ENCODE results near the gene PTPRG. TPM values are rescaled to one million over a fixed set of nuclear protein-coding genes. Genes with fewer than 3 reads are reported as not detected.

PTPRG gene
- total and polyA plus RNA-seq, 3 experiments from 2014 or later, result not detected

DNA sequence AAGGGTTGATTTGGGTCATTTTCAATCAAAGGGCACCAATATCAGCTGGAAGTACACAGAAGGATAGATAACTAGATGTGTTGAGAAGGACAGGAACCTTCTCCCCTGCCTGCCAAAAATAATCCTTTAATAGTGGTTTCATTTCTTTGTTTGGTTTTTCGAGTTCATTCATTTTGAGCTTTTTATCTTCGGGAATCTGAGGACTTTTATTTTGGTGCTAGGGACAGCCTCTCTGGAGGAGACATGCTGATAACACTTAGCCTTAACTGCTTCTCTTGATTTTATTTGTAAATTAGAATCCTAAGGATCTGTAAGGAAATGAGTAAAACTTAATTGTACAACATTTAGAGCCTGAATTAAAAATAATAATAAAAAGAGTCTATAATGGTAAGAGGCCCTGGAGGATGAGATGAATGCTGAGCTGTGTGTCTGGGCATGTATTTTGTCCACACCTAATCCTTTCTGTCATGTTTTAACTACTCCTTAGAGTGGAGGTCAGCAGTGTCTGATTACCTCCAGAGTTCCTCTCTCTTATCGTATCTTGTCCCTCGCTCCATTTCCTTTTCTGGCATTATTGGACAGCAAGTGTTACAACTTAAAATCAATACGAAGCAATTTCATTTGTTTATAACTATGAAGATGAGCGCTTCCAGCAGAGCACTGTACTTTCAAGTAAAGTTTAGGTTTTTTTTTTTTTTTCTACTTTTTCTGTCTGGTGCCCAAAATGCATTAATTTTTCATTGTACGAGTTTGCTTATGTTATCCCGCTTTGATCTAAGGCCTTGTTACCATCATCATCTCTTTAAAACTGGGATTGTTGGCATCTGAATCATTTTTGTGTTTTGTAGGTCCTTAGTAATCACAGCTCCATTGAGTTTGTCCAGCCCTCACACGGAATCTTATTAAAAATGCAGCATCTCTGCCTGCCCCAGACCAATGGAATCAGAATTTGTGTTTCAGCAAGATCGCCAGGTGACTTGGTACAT lies 22.8 kb downstream of the PTPRG start:
- ChIA-PET CTCF (no interaction called here), POLR2A (no interaction called here)
- no peak for DNase-seq

DNA sequence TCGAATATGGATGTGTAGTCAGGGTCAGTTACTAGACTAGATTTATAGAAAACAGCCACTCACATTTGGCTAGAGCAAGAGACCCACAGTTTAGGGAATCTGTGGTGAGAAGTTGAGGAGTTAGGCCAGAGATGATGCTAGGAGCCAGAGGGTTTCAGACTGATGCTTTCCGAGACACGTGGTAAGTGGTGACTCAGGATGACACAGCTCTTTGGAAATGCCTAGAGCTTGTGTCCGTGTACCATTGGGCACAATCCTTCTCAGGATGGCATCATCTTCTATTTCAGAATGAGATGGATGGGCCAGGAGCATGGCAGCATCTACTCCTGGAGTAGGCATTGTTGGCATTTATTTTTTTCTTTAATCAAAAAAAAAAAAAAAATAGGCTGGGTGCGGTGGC lies 28.5 kb downstream of the PTPRG start:
- H3K9me3 ChIP-seq (ENCODE audit: low read length), result no peaks in the 10 kb centered on the region
- H3K27ac Mint-ChIP-seq, result no peak overlapping the region
- no peak overlapping the region for H3K4me3 ChIP-seq (ENCODE audit: low read length)
- H3K4me1 ChIP-seq (ENCODE audit: insufficient read depth, low read length), result no peaks in the 10 kb centered on the region
- H3K27me3 ChIP-seq (ENCODE audit: insufficient read depth, low read length, poor library complexity, severe bottlenecking), result no peaks in the 10 kb centered on the region
- peaks cover 0 to 3% of the 10 kb centered on the region in 2 donors for H3K27me3 Mint-ChIP-seq
- H3K4me1 Mint-ChIP-seq, result no peaks in the 10 kb centered on the region
- no peak overlapping the region for H3K27ac ChIP-seq (ENCODE audit: low read depth, low read length)
- no peak overlapping the region for H3K4me3 Mint-ChIP-seq
- POLR2A ChIA-PET, result no interaction called here
- CTCF ChIA-PET, result no interaction called here
- no peaks in the 10 kb centered on the region for H3K36me3 Mint-ChIP-seq
- H3K9me3 Mint-ChIP-seq, result peaks cover 0 to 3% (median 2%) of the 10 kb centered on the region in 5 donors
- DNase-seq, result no peak
- no peaks in the 10 kb centered on the region for H3K36me3 ChIP-seq (ENCODE audit: insufficient read depth, low read length)

More for the DNA sequence above, 22.8 kb downstream of the PTPRG start:
- Histone ChIP-seq H3K27me3 (ENCODE audit: insufficient read depth, low read length, poor library complexity, severe bottlenecking) (no peaks in the 10 kb centered on the region), H3K4me3 (ENCODE audit: low read length) (no peak overlapping the region), H3K36me3 (ENCODE audit: insufficient read depth, low read length) (no peaks in the 10 kb centered on the region), H3K27ac (ENCODE audit: low read depth, low read length) (no peak overlapping the region), H3K9me3 (ENCODE audit: low read length) (no peaks in the 10 kb centered on the region), H3K4me1 (ENCODE audit: insufficient read depth, low read length) (no peaks in the 10 kb centered on the region)
- Mint-ChIP-seq H3K4me1 (no peaks in the 10 kb centered on the region), H3K9me3 (peaks cover 0 to 5% (median 0%) of the 10 kb centered on the region in 5 donors), H3K4me3 (no peak overlapping the region), H3K36me3 (no peaks in the 10 kb centered on the region), H3K27me3 (no peaks in the 10 kb centered on the region), H3K27ac (no peak overlapping the region)

DNA sequence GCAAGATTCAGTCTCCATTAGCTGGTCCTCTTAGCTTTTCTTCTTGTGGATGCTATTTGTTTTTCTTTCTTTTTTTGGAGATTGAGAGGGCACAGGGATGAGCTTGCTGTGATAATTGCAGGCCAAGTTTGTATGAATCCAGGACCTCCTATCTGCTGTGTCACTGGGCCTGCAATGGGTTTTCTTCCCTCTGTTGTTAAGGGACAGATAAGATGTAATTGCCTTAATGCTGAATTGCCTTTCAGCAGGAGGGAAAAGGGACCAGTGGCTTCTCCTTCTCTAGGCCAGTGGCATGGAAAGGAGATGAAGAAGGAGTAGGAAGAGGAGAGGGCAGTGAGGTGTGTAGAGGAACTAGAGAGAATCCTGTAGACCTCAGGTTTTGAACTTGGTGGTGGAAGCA lies 29.9 kb downstream of the PTPRG start:
- ChIA-PET CTCF (no interaction called here), POLR2A (no interaction called here)
- no peak overlapping the region for H3K27ac ChIP-seq (ENCODE audit: low read depth, low read length)
- H3K4me3 ChIP-seq (ENCODE audit: low read length), result no peak overlapping the region
- H3K9me3 Mint-ChIP-seq, result peaks cover 0 to 3% (median 2%) of the 10 kb centered on the region in 5 donors
- H3K27me3 Mint-ChIP-seq, result peaks cover 0 to 3% of the 10 kb centered on the region in 2 donors
- no peak for DNase-seq
- H3K4me1 Mint-ChIP-seq, result no peaks in the 10 kb centered on the region
- H3K36me3 Mint-ChIP-seq, result no peaks in the 10 kb centered on the region
- no peaks in the 10 kb centered on the region for H3K36me3 ChIP-seq (ENCODE audit: insufficient read depth, low read length)
- H3K9me3 ChIP-seq (ENCODE audit: low read length), result no peaks in the 10 kb centered on the region
- H3K4me1 ChIP-seq (ENCODE audit: insufficient read depth, low read length), result no peaks in the 10 kb centered on the region
- H3K4me3 Mint-ChIP-seq, result no peak overlapping the region
- no peaks in the 10 kb centered on the region for H3K27me3 ChIP-seq (ENCODE audit: insufficient read depth, low read length, poor library complexity, severe bottlenecking)
- no peak overlapping the region for H3K27ac Mint-ChIP-seq

DNA sequence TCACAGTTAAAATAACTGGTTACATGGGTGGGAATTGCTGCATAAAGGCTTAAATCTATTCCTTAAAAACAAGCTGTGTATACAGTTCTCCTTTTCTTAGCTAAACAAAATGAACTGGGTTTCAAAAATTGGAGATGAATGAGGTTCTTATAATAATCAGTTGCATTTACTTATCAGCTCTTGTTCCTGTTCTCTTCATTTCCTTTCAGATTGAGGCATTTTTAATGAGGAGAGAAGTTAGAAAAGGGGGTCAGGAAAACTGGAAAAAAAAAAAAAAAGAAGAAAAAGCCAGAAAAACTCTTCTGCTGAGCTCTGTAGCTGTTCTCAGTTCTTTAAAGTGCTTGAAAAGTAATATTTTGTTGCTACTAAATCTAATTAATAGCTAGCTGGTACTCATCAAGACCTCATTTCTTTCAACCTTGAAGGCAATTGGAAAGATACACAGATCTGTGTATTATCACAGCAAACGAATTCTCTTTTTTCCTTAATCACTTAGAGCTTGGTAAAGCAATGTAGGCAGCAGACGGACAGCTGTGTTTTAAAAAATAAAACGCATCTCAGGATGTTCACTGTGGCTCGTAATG lies 32.2 kb downstream of the PTPRG start:
- Mint-ChIP-seq H3K27me3 (peaks cover 0 to 3% of the 10 kb centered on the region in 2 donors), H3K9me3 (peaks cover 0 to 3% (median 0%) of the 10 kb centered on the region in 5 donors), H3K36me3 (no peaks in the 10 kb centered on the region), H3K27ac (no peak overlapping the region), H3K4me3 (no peak overlapping the region), H3K4me1 (no peaks in the 10 kb centered on the region)
- H3K36me3 ChIP-seq (ENCODE audit: insufficient read depth, low read length), result no peaks in the 10 kb centered on the region
- H3K9me3 ChIP-seq (ENCODE audit: low read length), result no peaks in the 10 kb centered on the region
- no peak overlapping the region for H3K27ac ChIP-seq (ENCODE audit: low read depth, low read length)
- ChIA-PET POLR2A (no interaction called here), CTCF (no interaction called here)
- DNase-seq, result no peak
- H3K4me3 ChIP-seq (ENCODE audit: low read length), result no peak overlapping the region
- H3K4me1 ChIP-seq (ENCODE audit: insufficient read depth, low read length), result no peaks in the 10 kb centered on the region
- H3K27me3 ChIP-seq (ENCODE audit: insufficient read depth, low read length, poor library complexity, severe bottlenecking), result no peaks in the 10 kb centered on the region

DNA sequence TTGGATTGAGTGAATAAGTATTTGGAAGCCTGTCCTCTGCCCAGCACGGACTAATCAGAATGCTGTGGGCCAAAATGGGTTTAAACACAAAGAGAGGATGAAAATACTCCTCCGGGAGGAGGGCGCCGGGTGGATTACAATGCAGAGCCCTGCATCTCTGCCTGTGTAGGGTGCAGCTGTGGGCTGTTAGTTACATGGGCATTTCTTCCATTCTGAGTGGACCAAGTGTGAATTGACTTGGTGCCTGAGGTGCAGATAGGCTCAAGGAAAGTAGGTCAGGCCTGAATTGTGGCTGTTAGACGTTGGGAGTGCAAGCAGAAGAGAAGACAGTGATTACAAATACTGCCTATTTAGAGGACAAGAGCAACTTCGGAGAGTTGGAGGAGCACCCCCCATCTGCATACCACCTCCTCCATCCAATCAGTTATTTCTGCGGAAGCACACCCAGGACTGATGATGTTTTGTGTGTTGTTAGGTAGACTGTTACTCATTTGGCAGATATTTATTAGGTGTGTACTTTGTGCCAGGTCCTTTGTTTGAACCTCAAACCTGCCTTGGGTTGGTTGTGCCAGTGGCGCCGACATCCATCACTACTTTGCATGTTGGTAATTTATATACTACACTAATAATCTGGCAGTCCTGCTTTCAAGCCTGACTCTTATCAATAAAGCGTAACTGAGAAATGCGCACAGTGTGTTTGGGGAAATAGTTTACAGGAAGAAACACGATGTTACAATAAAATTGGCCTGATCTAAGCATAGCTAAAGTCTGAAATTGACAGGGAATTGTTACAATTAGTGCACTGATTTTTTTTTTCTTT lies 33.0 kb downstream of the PTPRG start:
- Mint-ChIP-seq H3K27me3 (peaks cover 0 to 3% of the 10 kb centered on the region in 2 donors), H3K36me3 (no peaks in the 10 kb centered on the region), H3K4me1 (no peaks in the 10 kb centered on the region), H3K27ac (no peak overlapping the region), H3K9me3 (peaks cover 0 to 3% (median 0%) of the 10 kb centered on the region in 5 donors), H3K4me3 (no peak overlapping the region)
- no peaks in the 10 kb centered on the region for H3K9me3 ChIP-seq (ENCODE audit: low read length)
- no peaks in the 10 kb centered on the region for H3K27me3 ChIP-seq (ENCODE audit: insufficient read depth, low read length, poor library complexity, severe bottlenecking)
- CTCF ChIA-PET, result no interaction called here
- no peaks in the 10 kb centered on the region for H3K36me3 ChIP-seq (ENCODE audit: insufficient read depth, low read length)
- no peaks in the 10 kb centered on the region for H3K4me1 ChIP-seq (ENCODE audit: insufficient read depth, low read length)
- H3K27ac ChIP-seq (ENCODE audit: low read depth, low read length), result no peak overlapping the region
- no peak overlapping the region for H3K4me3 ChIP-seq (ENCODE audit: low read length)
- no peak for DNase-seq
- POLR2A ChIA-PET, result no interaction called here

DNA sequence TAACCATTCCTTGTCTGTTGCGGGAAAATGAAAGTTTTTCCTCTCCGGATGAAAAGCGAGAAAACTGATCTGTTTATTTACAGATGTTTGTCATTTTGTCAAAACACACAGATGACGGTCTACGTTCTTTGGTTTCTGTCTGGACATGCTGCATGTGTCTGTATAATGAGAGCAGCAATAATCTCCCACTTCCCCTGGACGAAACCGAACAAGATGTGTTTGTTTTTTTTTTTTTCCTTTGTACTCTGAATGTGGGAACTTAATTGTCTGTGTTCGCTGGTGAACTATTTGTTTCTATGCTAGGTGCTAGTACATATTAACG lies 33.6 kb downstream of the PTPRG start:
- no peaks in the 10 kb centered on the region for H3K36me3 Mint-ChIP-seq
- Histone ChIP-seq H3K4me1 (ENCODE audit: insufficient read depth, low read length) (no peaks in the 10 kb centered on the region), H3K27me3 (ENCODE audit: insufficient read depth, low read length, poor library complexity, severe bottlenecking) (no peaks in the 10 kb centered on the region), H3K9me3 (ENCODE audit: low read length) (no peaks in the 10 kb centered on the region), H3K27ac (ENCODE audit: low read depth, low read length) (no peak overlapping the region), H3K4me3 (ENCODE audit: low read length) (no peak overlapping the region), H3K36me3 (ENCODE audit: insufficient read depth, low read length) (no peaks in the 10 kb centered on the region)
- no peaks in the 10 kb centered on the region for H3K27me3 Mint-ChIP-seq
- CTCF ChIA-PET, result no interaction called here
- POLR2A ChIA-PET, result no interaction called here
- no peak for DNase-seq
- no peaks in the 10 kb centered on the region for H3K4me1 Mint-ChIP-seq
- no peak overlapping the region for H3K4me3 Mint-ChIP-seq
- H3K9me3 Mint-ChIP-seq, result peaks cover 0 to 2% (median 0%) of the 10 kb centered on the region in 5 donors
- H3K27ac Mint-ChIP-seq, result no peak overlapping the region

DNA sequence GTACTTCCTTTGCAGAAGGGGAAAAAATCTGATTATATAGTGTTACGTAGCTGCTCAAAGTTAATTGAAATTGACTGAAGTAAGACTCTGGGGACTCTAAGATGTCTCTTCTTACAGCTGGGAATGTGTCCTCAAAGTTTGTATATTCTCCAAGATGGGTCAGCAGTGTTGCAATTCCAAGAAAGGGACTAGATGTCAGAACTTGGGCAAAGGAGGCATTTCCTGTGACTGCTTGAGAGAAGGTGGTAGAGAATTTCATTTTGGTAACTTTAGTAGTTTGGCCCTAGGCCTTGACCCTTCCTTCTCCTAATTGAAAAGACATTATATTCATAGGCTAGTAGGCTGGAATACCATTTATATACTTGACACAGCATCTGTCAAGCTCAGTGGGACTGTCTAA lies 33.9 kb downstream of the PTPRG start:
- H3K9me3 ChIP-seq (ENCODE audit: low read length), result no peaks in the 10 kb centered on the region
- no peak overlapping the region for H3K27ac ChIP-seq (ENCODE audit: low read depth, low read length)
- Mint-ChIP-seq H3K36me3 (no peaks in the 10 kb centered on the region), H3K27ac (no peak overlapping the region), H3K4me1 (no peaks in the 10 kb centered on the region), H3K27me3 (no peaks in the 10 kb centered on the region), H3K4me3 (no peak overlapping the region), H3K9me3 (peaks cover 0 to 2% (median 0%) of the 10 kb centered on the region in 5 donors)
- H3K36me3 ChIP-seq (ENCODE audit: insufficient read depth, low read length), result no peaks in the 10 kb centered on the region
- POLR2A ChIA-PET, result no interaction called here
- no peaks in the 10 kb centered on the region for H3K27me3 ChIP-seq (ENCODE audit: insufficient read depth, low read length, poor library complexity, severe bottlenecking)
- H3K4me1 ChIP-seq (ENCODE audit: insufficient read depth, low read length), result no peaks in the 10 kb centered on the region
- CTCF ChIA-PET, result no interaction called here
- no peak for DNase-seq
- no peak overlapping the region for H3K4me3 ChIP-seq (ENCODE audit: low read length)

DNA sequence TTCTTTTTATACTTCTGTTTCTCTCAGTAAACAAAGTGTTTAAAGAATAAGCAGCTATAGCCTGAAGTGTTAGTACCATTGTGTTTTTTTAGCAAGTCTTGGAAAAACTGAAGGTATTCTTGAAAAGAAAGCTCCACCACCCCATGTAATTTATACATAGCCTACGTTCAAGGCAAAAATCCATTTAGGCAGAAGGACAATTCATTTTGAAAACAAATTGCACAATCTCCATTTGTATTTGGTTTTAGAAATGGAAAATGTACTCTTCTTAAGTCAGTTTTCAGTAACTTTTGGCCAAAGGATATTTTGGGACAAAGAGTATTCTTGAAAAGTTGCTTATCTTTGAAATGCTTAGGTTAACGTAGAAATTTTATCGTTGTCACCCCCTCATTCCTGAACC lies 34.5 kb downstream of the PTPRG start:
- Mint-ChIP-seq H3K27me3 (no peaks in the 10 kb centered on the region), H3K27ac (no peak overlapping the region), H3K4me3 (no peak overlapping the region), H3K9me3 (peaks cover 0 to 2% (median 0%) of the 10 kb centered on the region in 5 donors), H3K36me3 (no peaks in the 10 kb centered on the region), H3K4me1 (no peaks in the 10 kb centered on the region)
- ChIA-PET POLR2A (no interaction called here), CTCF (no interaction called here)
- Histone ChIP-seq H3K27ac (ENCODE audit: low read depth, low read length) (no peak overlapping the region), H3K36me3 (ENCODE audit: insufficient read depth, low read length) (no peaks in the 10 kb centered on the region), H3K4me3 (ENCODE audit: low read length) (no peak overlapping the region), H3K4me1 (ENCODE audit: insufficient read depth, low read length) (no peaks in the 10 kb centered on the region), H3K27me3 (ENCODE audit: insufficient read depth, low read length, poor library complexity, severe bottlenecking) (no peaks in the 10 kb centered on the region), H3K9me3 (ENCODE audit: low read length) (no peaks in the 10 kb centered on the region)
- no peak for DNase-seq

Data from CD8-positive, alpha-beta memory T cell (primary cell).